Measurements from ENCODE around the gene ANKS4B. TPM values are rescaled to one million over a fixed set of nuclear protein-coding genes. Genes with fewer than 3 reads are reported as not detected.

The ANKS4B gene
- total RNA-seq, 1 experiment from 2014 or later: not detected

GRCh38 chr16:21274172-21274726 lies 40.8 kb downstream of the ANKS4B start:
- Histone ChIP-seq H3K27me3 (replicated peaks; ENCODE audit: insufficient read depth, low read depth, low read length, poor library complexity) (peaks cover 51% of the 10 kb centered on the region), H3K27ac (ENCODE audit: low read depth, low read length, poor library complexity, severe bottlenecking) (no peak overlapping the region), H3K36me3 (ENCODE audit: insufficient read depth, low read length, poor library complexity, severe bottlenecking) (no peaks in the 10 kb centered on the region), H3K9me3 (ENCODE audit: low read depth, low read length, poor library complexity, severe bottlenecking) (no peaks in the 10 kb centered on the region), H3K4me3 (ENCODE audit: low read depth, low read length, poor library complexity, severe bottlenecking) (no peak overlapping the region), H3K4me1 (ENCODE audit: insufficient read depth, low read length, poor library complexity, severe bottlenecking) (no peaks in the 10 kb centered on the region)
- DNase-seq (ENCODE audit: low spot score): no peak
- no TSS peak for BruUV-seq (replicated peaks)
- TF ChIP-seq EZH2 (IDR thresholded peaks at IDR 0.05; ENCODE audit: borderline replicate concordance, low read depth, low read length, poor library complexity, severe bottlenecking) (no peak), CTCF (conservative IDR thresholded peaks at IDR 0.05; ENCODE audit: low read depth, low read length) (no peak)
- intact Hi-C loops (cut with micrococcal nuclease; ENCODE audit: unreplicated experiment): no loop called here
- CTCF ChIA-PET: no interaction called here
- POLR2A ChIA-PET (ENCODE audit: low non-redundant PET): no interaction called here

- H3K27ac ChIP-seq (ENCODE audit: low read depth, low read length, poor library complexity, severe bottlenecking): no peak overlapping the region
- ChIA-PET POLR2A (ENCODE audit: low non-redundant PET) (no interaction called here), CTCF (no interaction called here)
- intact Hi-C loops (cut with micrococcal nuclease; ENCODE audit: unreplicated experiment): no loop called here
- H3K4me1 ChIP-seq (ENCODE audit: insufficient read depth, low read length, poor library complexity, severe bottlenecking): no peaks in the 10 kb centered on the region
- no peak for TF ChIP-seq CTCF (conservative IDR thresholded peaks at IDR 0.05; ENCODE audit: low read depth, low read length)
- no peak for TF ChIP-seq EZH2 (IDR thresholded peaks at IDR 0.05; ENCODE audit: borderline replicate concordance, low read depth, low read length, poor library complexity, severe bottlenecking)
- peaks cover 63% of the 10 kb centered on the region for H3K27me3 ChIP-seq (replicated peaks; ENCODE audit: insufficient read depth, low read depth, low read length, poor library complexity)
- no peak for DNase-seq (ENCODE audit: low spot score)
- H3K9me3 ChIP-seq (ENCODE audit: low read depth, low read length, poor library complexity, severe bottlenecking): no peaks in the 10 kb centered on the region
- H3K36me3 ChIP-seq (ENCODE audit: insufficient read depth, low read length, poor library complexity, severe bottlenecking): no peaks in the 10 kb centered on the region
- no peak overlapping the region for H3K4me3 ChIP-seq (ENCODE audit: low read depth, low read length, poor library complexity, severe bottlenecking)
- BruUV-seq (replicated peaks): no TSS peak
These were observed 42.0 kb downstream of the ANKS4B start for GRCh38 chr16:21275529-21275928.

- Histone ChIP-seq H3K4me3 (ENCODE audit: low read depth, low read length, poor library complexity, severe bottlenecking) (no peak overlapping the region), H3K9me3 (ENCODE audit: low read depth, low read length, poor library complexity, severe bottlenecking) (no peaks in the 10 kb centered on the region), H3K27me3 (replicated peaks; ENCODE audit: insufficient read depth, low read depth, low read length, poor library complexity) (peaks cover 64% of the 10 kb centered on the region), H3K36me3 (ENCODE audit: insufficient read depth, low read length, poor library complexity, severe bottlenecking) (no peaks in the 10 kb centered on the region), H3K27ac (ENCODE audit: low read depth, low read length, poor library complexity, severe bottlenecking) (no peak overlapping the region), H3K4me1 (ENCODE audit: insufficient read depth, low read length, poor library complexity, severe bottlenecking) (no peaks in the 10 kb centered on the region)
- intact Hi-C loops (cut with micrococcal nuclease; ENCODE audit: unreplicated experiment): no loop called here
- ChIA-PET CTCF (no interaction called here), POLR2A (ENCODE audit: low non-redundant PET) (no interaction called here)
- no peak for DNase-seq (ENCODE audit: low spot score)
- no peak for TF ChIP-seq CTCF (conservative IDR thresholded peaks at IDR 0.05; ENCODE audit: low read depth, low read length)
- no peak for TF ChIP-seq EZH2 (IDR thresholded peaks at IDR 0.05; ENCODE audit: borderline replicate concordance, low read depth, low read length, poor library complexity, severe bottlenecking)
- BruUV-seq (replicated peaks): no TSS peak
These were observed 42.6 kb downstream of the ANKS4B start for GRCh38 chr16:21276090-21276489.

Measured in A673 (cell line).